Measurements from ENCODE around the gene L3MBTL4.

Gene L3MBTL4

DNA sequence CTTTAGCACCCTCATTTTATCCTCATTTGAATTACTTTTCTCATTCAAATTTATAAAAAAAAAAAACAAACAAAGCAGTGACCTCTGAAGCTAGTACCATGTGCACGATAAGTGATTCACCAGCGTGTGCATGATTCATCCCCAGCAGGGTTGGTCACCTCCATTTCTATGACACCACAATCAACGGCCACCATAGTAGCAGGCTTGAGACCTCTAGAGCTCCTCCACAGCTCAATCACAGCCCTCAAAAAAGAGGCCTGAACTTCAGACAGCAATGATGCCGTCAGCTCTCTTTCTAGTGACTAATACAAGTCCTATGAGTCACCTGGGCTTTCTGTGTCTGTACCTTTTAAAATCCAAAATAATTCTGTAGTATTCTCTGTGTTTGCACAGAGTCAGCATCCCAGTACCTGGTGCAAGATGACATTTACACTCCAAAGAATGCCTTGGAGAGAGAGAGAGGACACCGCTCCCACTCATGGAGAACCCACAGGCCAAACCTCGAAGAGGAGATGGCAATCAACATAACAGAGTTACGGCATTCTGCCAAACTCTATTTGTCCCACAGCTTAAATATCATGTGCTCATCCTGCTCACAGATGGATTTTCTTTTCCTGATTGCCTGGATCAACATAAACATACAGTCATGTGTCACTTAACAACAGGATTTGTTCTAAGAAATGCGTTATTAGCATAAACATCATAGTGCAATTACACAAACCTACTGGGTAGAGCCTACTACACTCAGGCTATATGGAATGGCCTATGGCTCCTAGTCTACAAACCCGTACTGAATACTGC lies 58.7 kb downstream of the L3MBTL4 start:
- H3K4me3 ChIP-seq (replicated peaks; ENCODE audit: low read depth, low read length), result no peak overlapping the region
- peak; percentile 3 for DNase-seq (ENCODE audit: extremely low read depth, low read depth)
- no peak for TF ChIP-seq CTCF (IDR thresholded peaks at IDR 0.05; ENCODE audit: low read depth, low read length, missing control alignments)

DNA sequence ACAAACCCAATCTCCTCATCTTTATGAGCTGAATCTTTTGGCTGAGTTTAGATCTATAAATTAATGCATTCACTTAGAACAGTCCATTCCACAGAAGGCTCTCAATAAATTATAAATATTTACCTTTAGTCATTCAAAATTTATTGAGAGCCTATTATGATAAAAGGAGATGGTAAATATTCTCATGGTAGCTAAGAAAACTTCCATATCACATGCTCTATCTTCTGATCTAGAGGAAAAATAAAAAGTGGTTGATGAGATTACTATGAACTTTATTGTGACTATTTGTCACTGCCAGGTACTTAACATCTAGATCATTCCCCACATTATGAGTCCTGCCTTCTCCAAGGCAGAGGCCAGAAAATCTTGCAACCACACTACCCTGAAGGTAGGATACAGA lies 62.4 kb downstream of the L3MBTL4 start:
- no peak overlapping the region for H3K4me3 ChIP-seq (replicated peaks; ENCODE audit: low read depth, low read length)
- no peak for TF ChIP-seq CTCF (IDR thresholded peaks at IDR 0.05; ENCODE audit: low read depth, low read length, missing control alignments)
- no peak for DNase-seq (ENCODE audit: extremely low read depth, low read depth)

DNA sequence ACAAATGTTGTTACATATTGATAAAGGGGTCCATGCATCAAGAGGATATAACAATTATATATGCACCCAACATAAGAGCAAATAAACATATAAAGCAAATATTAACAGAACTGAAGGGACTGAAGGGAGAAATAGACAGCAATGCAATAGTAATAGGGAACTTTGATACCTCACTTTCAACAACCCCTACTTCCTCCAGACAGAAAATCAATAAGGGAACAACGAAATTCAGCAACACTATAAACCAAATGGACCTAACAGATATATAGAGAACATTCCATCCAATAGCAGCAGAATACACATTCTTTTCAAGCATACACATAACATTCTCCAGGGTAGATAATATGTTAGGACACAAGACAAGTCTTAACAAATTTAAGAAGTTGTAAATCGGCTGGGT lies 71.7 kb downstream of the L3MBTL4 start:
- TF ChIP-seq CTCF (IDR thresholded peaks at IDR 0.05; ENCODE audit: low read depth, low read length, missing control alignments), result no peak
- H3K4me3 ChIP-seq (replicated peaks; ENCODE audit: low read depth, low read length), result no peak overlapping the region
- DNase-seq (ENCODE audit: extremely low read depth, low read depth), result no peak

DNA sequence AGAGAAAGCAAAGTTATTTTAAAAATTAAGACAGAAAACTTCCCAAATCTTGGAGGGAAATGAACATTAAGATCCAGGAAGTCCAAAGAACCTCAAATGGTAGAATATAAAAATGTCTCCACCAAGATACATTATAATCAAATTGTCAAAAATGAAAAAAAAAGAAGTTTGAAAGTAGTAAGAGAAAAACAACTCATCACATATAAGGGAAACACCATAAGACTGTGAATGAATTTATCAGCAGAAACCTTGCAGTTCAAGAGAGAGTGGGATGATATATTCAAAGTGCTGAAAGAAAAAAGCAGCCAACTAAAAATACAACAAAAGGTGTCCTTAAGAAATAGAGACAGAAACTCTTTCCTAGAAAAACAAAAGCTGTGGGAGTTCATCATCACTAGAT lies 73.0 kb downstream of the L3MBTL4 start:
- no peak for TF ChIP-seq CTCF (IDR thresholded peaks at IDR 0.05; ENCODE audit: low read depth, low read length, missing control alignments)
- H3K4me3 ChIP-seq (replicated peaks; ENCODE audit: low read depth, low read length), result no peak overlapping the region
- DNase-seq (ENCODE audit: extremely low read depth, low read depth), result no peak

GRCh38 chr18:6341303-6341702 lies 73.4 kb downstream of the L3MBTL4 start:
- TF ChIP-seq CTCF (IDR thresholded peaks at IDR 0.05; ENCODE audit: low read depth, low read length, missing control alignments), result no peak
- no peak for DNase-seq (ENCODE audit: extremely low read depth, low read depth)
- no peak overlapping the region for H3K4me3 ChIP-seq (replicated peaks; ENCODE audit: low read depth, low read length)

DNA sequence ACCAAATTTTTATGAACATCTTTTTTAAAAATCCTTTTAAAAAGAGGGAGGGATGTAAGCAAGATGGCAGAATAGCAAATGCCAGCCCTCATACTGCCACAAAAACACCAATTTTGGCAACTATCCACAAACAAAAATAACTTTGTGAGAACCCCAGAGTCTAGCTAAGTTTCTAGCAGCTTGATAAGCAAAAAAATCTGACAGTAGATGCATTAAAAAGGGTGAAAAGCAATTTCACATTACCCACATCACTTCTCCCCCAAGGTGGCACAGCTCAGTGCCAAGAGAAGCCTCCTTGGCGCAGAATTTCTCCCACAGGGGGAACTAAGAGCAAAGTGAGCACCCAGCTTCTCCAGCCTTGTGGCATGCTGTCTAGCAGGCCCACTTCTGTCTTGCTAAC lies 74.6 kb downstream of the L3MBTL4 start:
- H3K4me3 ChIP-seq (replicated peaks; ENCODE audit: low read depth, low read length), result no peak overlapping the region
- no peak for TF ChIP-seq CTCF (IDR thresholded peaks at IDR 0.05; ENCODE audit: low read depth, low read length, missing control alignments)
- no peak for DNase-seq (ENCODE audit: extremely low read depth, low read depth)

DNA sequence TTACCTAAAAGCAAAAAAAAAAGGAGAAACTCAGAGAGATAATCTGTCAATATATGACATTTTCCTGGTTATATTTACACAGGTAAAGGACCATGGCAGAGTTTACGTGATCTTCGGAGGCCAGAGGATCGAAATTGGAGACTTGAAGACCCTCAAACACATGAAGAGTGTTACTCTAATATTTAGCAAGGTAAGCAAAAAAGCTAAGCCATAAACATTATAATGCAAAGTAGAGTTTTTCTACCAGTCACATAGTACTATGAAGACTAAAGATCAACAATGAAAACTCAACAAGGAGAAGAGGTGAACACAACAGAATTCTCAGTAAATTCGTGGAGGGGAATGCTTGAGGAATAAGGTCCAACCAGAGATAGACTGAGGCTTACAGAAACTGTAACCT lies 78.5 kb downstream of the L3MBTL4 start:
- no peak for DNase-seq (ENCODE audit: extremely low read depth, low read depth)
- no peak overlapping the region for H3K4me3 ChIP-seq (replicated peaks; ENCODE audit: low read depth, low read length)
- no peak for TF ChIP-seq CTCF (IDR thresholded peaks at IDR 0.05; ENCODE audit: low read depth, low read length, missing control alignments)
